OCI-LY7 (cell line): ENCODE measurements around the gene PTGER4. TPM values are rescaled to one million over a fixed set of nuclear protein-coding genes. Genes with fewer than 3 reads are reported as not detected.

ENCODE experiments used
- BruUV-seq: library from RNA; stranded (reverse); fragments of 400-500 nt; replicated peaks from 2 replicates; lab custom pipeline; 2021; lab: Mats Ljungman, UMichigan
- CTCF ChIA-PET: fragments of 300-600 bp; sonication (Branson Sonifier 250); formaldehyde crosslinking; loops from one replicate; lab custom pipeline; 2022; ENCODE audit warnings: antibody characterized with exemption; ENCODE audit not compliant: unreplicated experiment; lab: Charles Lee
- POLR2A ChIA-PET: fragments of 300-600 bp; sonication (Branson Sonifier 250); formaldehyde crosslinking; loops from one replicate; lab custom pipeline; 2022; ENCODE audit warnings: antibody characterized with exemption; lab: Charles Lee
- DNase-seq: peaks from one replicate; pipeline ENCODE4 v3.0.0-alpha.2; 2015; ENCODE audit warnings: low spot score
- H2AFZ ChIP-seq: fragments of 200-600 bp; sonication (generic), shearing (Covaris generic); 2 replicates; pipeline ENCODE4 v1.6.1; 2014; ENCODE audit warnings: mild to moderate bottlenecking, antibody characterized with exemption, low read length, moderate library complexity
- H3K27ac ChIP-seq: fragments of 200-600 bp; sonication (generic); 2 replicates; pipeline ENCODE4 v1.5.1; 2014; ENCODE audit warnings: mixed run types, low read depth, mild to moderate bottlenecking, moderate library complexity, low read length, inconsistent platforms; ENCODE audit not compliant: poor library complexity, severe bottlenecking
- H3K36me3 ChIP-seq: fragments of 200-600 bp; sonication (generic); 2 replicates; pipeline ENCODE4 v1.6.1; 2014; ENCODE audit warnings: mild to moderate bottlenecking, antibody characterized with exemption, low read length, moderate library complexity, mixed read lengths; ENCODE audit not compliant: insufficient read depth
- H3K4me1 ChIP-seq: fragments of 200-600 bp; sonication (generic); 2 replicates; pipeline ENCODE4 v1.5.1; 2014; ENCODE audit warnings: mild to moderate bottlenecking, low read length; ENCODE audit not compliant: insufficient read depth, poor library complexity, severe bottlenecking
- H3K4me2 ChIP-seq: fragments of 200-600 bp; sonication (generic); 2 replicates; pipeline ENCODE4 v1.6.1; 2014; ENCODE audit warnings: mild to moderate bottlenecking, low read length
- H3K4me3 ChIP-seq: fragments of 200-600 bp; sonication (generic); 2 replicates; pipeline ENCODE4 v1.5.1; 2014; ENCODE audit warnings: mild to moderate bottlenecking, low read depth, low read length; ENCODE audit not compliant: poor library complexity, severe bottlenecking
- H3K79me2 ChIP-seq: fragments of 200-600 bp; sonication (generic); 2 replicates; pipeline ENCODE4 v1.6.1; 2016; ENCODE audit warnings: low read depth, mild to moderate bottlenecking, low read length, moderate library complexity, mixed read lengths; ENCODE audit not compliant: insufficient read depth
- H3K9me2 ChIP-seq: fragments of 200-600 bp; sonication (generic); 2 replicates; pipeline ENCODE4 v1.6.1; 2016; ENCODE audit warnings: mild to moderate bottlenecking, low read length, mixed read lengths; ENCODE audit not compliant: insufficient read depth
- H3K9me3 ChIP-seq: fragments of 200-600 bp; sonication (generic); 2 replicates; pipeline ENCODE4 v1.6.1; 2014; ENCODE audit warnings: mild to moderate bottlenecking, mixed run types, low read length, mixed read lengths
- H4K20me1 ChIP-seq: fragments of 200-600 bp; sonication (generic); 2 replicates; pipeline ENCODE4 v1.6.1; 2014; ENCODE audit warnings: mild to moderate bottlenecking, antibody characterized with exemption, low read length, moderate library complexity, mixed read lengths; ENCODE audit not compliant: insufficient read depth
- CTCF ChIP-seq: fragments of 200-600 bp; sonication (generic); conservative IDR thresholded peaks from 2 replicates; pipeline ENCODE4 v1.5.1; 2014; ENCODE audit warnings: mild to moderate bottlenecking, antibody characterized with exemption, low read length, moderate library complexity, mixed read lengths
- EZH2phosphoT487 ChIP-seq: fragments of 200-600 bp; sonication (generic); IDR thresholded peaks from 2 replicates; pipeline ENCODE4 v1.6.1; 2018; ENCODE audit warnings: low read depth, borderline replicate concordance, mild to moderate bottlenecking, mixed run types, antibody characterized with exemption, low read length, moderate library complexity, mixed read lengths
- intact Hi-C: fragments of 100-400 bp; cut with micrococcal nuclease; formaldehyde crosslinking; loops from one replicate; pipeline ENCODE4 v1.10.0; 2022; ENCODE audit not compliant: unreplicated experiment
- small RNA-seq: library from RNA; depleted of rRNA; stranded (forward); fragments of <200 nt; gene quantifications from one replicate; pipeline ENCODE3, GENCODE V24; 2014
- total RNA-seq, 2 experiments: library from RNA; depleted of rRNA in 1 of 2; stranded (reverse); fragments of >200 nt in 1 of 2; shearing (Covaris generic) in 1 of 2; gene quantifications; 2 replicates each; pipeline ENCODE4 v1.2.3, GENCODE V29; 2014 to 2022

The PTGER4 gene
- total RNA-seq, 2 experiments from 2014 or later: 0.49 to 1.4 TPM

- Histone ChIP-seq H2AFZ (no peak overlapping the region), H3K4me3 (no peak overlapping the region), H3K79me2 (no peaks in the 10 kb centered on the region), H3K4me2 (no peak overlapping the region), H4K20me1 (peaks cover 4% of the 10 kb centered on the region; the same call in 1 of the 2 replicates), H3K36me3 (peaks cover 46% of the 10 kb centered on the region), H3K9me3 (no peaks in the 10 kb centered on the region), H3K4me1 (no peaks in the 10 kb centered on the region), H3K9me2 (no peaks in the 10 kb centered on the region), H3K27ac (no peak overlapping the region)
- ChIA-PET POLR2A (interaction anchor here (0.6 to 0.7 kb wide), 2 partner anchors 23 to 96 kb away, joined by 3 to 4 read pairs; partner anchors contain the start of gene RPL37), CTCF (no interaction called here)
- no TSS peak for BruUV-seq
- TF ChIP-seq CTCF (no peak), EZH2phosphoT487 (no peak)
- intact Hi-C loops: loop anchor here (5.0 kb wide), 1 partner anchor 51 kb away; no protein-coding TSS in a partner anchor
- DNase-seq: no peak
Measured at GRCh38 chr5:40738502-40738901, 58.8 kb downstream of the PTGER4 start.

Small RNAs within 50 kb of the gene (small RNA-seq; reads per million reads assigned to genes)
- not detected for gene RF00092

Other genes with a start within 250 kb of the PTGER4 start
- gene TTC33, start 76.0 kb downstream of the PTGER4 start, total RNA-seq (2014; rRNA removed; shearing (Covaris generic)): 15.9 and 22.9 TPM in 2 replicates
- gene TTC33, start 76.0 kb downstream of the PTGER4 start, total RNA-seq (2022): 18.7 and 20.5 TPM in 2 replicates
- 17.9 and 30.0 TPM in 2 replicates for gene PRKAA1, start 118.5 kb downstream of the PTGER4 start, total RNA-seq (2014; rRNA removed; shearing (Covaris generic))
- 46.3 and 47.5 TPM in 2 replicates for gene PRKAA1, start 118.5 kb downstream of the PTGER4 start, total RNA-seq (2022)
- 2,743 and 2,779 TPM in 2 replicates for gene RPL37, start 155.3 kb downstream of the PTGER4 start, total RNA-seq (2014; rRNA removed; shearing (Covaris generic))
- 1,857 and 1,905 TPM in 2 replicates for gene RPL37, start 155.3 kb downstream of the PTGER4 start, total RNA-seq (2022)
- 0.98 and 1.1 TPM in 2 replicates for gene CARD6, start 161.5 kb downstream of the PTGER4 start, total RNA-seq (2014; rRNA removed; shearing (Covaris generic))
- 0.33 and 0.53 TPM in 2 replicates for gene CARD6, start 161.5 kb downstream of the PTGER4 start, total RNA-seq (2022)
- gene C7, start 229.6 kb downstream of the PTGER4 start, total RNA-seq (2014; rRNA removed; shearing (Covaris generic)): not detected in 2 replicates
- gene C7, start 229.6 kb downstream of the PTGER4 start, total RNA-seq (2022): not detected in 2 replicates